Measurements from ENCODE around the gene NDUFA8.
A peak's percentile ranks its signal among the peaks of the same experiment; 100 is the strongest.

The NDUFA8 gene

GRCh38 chr9:122134822-122135528, 24.6 kb downstream of the NDUFA8 start:
- no peak for ATAC-seq

GRCh38 chr9:122133984-122134535, 25.5 kb downstream of the NDUFA8 start:
- no peak for ATAC-seq

DNA sequence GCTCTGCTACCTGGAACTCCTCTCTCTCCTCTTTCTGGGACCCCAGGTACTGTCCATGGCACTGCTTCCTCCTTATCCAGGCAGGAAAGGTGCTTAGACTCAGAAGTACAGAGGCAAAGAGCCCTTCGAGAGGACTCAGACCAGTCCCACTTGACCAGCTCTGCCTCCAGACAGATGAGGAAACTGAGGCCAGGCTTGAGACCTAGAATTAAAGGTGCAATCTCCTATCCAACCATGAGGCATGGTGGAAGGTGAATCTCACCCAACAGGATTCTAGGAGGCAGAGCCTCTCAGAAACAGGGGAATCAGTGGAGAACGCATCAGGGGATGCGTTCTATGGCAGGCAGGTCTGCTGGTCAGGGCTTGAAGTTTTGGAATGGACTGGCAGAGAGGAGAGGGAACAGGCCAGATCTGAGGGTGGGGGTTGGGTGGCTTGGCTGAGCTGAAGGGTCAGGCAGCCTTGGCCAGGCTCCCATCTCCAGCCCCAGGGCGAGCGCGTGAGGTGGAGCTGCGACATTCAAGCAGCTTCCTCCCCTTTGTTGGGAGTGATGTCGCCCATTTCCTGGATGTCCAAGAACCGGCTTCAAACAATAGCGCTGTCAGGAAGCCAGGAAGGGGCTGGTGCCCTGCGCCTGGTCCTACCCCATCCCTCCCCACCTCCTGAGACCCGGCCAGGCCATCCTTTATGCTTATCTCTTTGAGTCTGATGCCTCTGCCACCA, 26.2 kb downstream of the NDUFA8 start:
- ATAC-seq: no peak

DNA sequence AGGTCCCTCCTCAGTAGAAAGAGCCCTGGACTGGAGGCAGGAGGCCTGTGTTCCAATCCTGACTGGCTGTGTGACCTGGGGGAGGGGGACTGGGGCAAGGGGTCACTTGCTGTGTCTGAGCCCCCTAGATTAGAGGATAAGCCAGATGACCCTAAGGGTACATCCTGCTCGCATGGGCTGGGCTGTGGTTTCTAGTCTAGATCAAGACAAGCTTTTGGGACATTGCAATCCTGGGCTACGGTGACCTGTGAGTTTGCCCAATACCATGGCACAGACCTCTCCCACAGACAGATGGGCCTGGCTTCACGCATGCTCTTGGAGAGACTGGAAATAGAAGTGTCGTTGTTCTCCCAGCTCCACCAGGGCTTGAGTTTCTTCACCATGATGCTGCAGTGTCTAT, 27.0 kb downstream of the NDUFA8 start:
- ATAC-seq: no peak

- no peak for ATAC-seq
Measured at GRCh38 chr9:122131401-122132001, 28.1 kb downstream of the NDUFA8 start.

- no peak for ATAC-seq
Measured at GRCh38 chr9:122130837-122131236, 28.7 kb downstream of the NDUFA8 start.

DNA sequence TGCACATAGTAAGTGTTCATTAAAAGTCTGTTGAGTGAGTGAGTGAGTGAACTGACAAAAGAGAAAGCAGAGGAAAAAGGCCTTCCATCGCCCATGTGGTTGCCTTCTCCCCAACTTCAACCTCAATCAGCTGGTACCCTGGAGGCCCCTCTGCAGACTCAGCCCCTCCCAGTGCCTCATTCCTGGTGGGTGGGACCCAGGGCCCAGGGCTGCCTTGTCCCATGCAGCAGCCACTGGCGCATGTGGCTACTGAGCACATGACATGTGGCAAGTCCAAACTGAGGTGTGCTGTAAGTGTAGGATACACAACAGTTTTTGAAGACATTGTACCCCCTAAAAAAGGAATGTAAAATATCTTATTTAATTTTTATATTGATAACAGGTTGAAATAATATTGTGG, 29.6 kb downstream of the NDUFA8 start:
- ATAC-seq: no peak

- ATAC-seq: no peak
Measured at GRCh38 chr9:122128969-122129343, 30.6 kb downstream of the NDUFA8 start.

DNA sequence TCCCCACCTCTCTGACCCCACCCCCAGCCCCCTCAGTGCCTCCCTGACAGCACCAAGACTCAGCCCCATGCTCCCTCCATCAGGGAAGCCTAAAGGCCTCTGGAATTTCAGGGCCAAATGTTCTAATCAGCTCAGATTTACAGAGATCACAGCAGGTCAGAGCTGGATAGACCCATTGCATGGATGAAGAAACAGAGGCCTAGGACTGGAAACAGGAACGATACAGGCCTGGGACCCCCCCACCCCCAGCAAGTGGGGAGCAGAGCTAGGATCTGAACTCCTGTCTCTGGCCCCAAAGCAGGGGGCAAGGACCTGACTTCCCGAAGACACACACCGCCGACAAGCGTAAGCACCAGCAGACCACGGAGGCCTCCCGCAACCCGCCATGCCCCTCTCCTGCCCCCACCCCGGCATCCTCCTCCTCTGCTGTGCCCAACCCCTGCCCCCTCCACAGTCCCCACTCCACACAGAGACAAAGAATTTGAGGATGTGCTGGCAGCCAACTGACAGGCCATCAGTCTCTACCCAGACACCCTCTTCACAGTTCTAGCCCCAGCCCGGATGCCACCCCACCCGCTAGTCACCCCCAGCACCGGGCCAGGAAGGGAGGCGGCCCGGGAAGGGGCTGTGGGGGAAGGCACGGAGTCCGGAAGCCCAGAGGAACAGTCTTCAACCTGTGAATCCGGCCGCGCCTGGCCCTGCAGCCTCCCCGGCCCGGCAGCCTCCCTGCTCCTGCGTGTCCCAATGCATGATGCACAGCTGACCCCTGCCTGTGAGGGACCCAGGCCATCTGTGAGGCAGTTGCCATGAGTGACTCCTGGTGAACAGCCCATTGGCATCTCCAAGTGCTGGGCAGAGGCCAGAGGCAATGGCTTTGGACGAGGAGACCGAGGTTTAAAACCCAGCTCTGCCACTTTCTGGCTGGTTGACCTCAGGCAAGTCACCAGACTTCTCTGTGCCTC, 31.3 kb downstream of the NDUFA8 start:
- ATAC-seq: no peak

- no peak for ATAC-seq
Measured at GRCh38 chr9:122127396-122127798, 32.2 kb downstream of the NDUFA8 start.

DNA sequence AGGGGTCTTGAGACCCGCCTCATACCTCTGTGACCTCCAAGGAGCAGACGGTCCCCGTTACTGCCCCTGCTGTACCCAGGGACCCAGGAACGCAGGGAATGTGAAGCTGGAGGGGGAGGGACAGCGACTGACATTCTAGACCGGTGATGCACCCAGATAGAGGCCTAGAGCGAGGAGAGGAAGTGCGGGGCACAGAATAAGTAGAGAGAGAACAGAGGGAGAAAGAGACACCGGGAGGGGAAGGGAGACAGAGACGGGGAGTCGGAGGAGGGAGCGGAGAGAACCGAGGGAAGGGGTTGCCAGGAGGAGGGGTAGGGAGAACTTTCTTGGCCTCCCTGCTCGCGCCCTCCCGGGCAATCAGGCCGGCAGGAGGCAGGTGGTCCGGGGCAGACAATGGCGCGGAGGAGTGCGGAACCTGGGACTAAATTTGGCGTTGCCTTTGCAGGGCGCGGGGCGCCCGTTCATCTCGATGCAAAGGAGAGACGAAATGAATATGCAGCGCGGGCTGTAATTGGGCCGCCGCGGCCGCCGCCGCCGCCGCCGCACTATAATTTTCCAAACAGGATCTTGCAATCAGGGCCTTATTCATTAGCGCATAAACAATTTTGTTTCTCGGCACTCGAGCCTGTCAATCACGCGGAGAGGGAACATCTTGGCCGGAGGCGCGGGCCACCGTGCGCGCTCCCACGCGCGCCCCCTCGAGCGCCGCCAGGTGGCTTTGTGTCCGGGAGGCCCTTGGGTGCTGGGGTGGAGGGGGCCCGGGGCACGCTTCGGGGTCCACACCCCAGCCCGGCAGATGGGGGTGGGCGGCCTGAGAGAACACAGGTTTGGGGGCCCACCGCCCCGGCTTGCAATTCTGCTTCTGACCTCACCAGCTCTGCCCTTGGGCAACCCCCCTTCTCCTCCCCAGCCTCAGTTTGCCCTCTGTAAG, 33.0 kb downstream of the NDUFA8 start:
- no peak for ATAC-seq

GRCh38 chr9:122125509-122126330, 33.9 kb downstream of the NDUFA8 start:
- no peak for ATAC-seq

DNA sequence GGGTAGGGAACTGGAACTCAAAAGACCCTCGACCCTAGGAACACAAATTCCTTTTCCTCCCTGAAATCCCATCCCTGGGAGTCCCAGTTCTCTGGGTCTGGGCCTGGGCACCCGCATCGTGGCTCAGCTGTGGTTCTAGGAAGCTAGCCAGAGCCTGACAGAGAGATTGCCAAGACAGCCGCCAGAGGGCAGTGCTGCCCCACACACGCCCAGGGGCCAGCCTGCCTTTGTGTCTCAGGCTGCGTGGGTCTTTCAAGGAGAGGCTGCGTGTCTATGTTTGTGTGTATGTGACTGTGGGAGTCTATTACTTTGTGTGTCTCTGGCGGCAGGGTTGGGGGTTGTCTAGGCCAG, 34.4 kb downstream of the NDUFA8 start:
- peak; percentile 75 to 87 for ATAC-seq

GRCh38 chr9:122124528-122124927, 35.1 kb downstream of the NDUFA8 start:
- ATAC-seq: no peak

GRCh38 chr9:122124048-122124447, 35.5 kb downstream of the NDUFA8 start:
- no peak for ATAC-seq

DNA sequence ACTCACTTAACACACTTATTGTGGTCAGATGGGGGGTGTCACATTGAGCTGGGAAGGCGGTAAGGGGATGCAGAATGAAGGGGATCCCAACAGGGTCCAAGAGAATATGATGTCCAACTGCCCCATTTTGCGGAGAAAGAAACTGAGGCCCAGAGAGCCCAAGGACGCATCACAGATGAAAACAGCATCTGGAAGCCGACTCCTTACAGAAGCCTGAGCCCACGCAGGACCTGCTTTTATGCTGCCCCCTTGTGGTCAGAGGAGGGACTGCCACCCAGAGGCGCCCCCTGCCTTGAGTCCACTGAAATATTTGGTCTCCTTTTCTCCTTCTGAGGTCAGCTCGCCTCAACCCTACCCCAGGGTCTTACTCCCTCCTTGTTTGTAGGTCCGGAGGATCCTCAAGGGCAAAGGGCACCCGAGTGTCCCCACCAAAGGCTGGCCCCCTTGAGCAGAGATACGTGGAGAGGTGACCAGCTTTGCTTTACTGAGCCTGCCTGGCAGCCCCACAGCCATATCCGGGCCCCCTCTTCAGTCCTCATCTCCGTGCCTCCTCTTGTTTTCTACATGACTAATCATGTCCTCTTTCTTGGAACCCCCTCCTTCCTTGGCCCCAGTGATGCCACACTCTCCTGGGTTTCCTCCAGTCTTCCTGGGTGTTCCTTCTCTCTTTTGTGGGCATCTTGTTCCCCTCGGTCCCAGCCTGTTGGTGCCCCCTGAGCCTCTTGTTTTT, 36.5 kb downstream of the NDUFA8 start:
- ATAC-seq: peak in 1 of 2 donors; percentile 45

GRCh38 chr9:122122468-122122867, 37.1 kb downstream of the NDUFA8 start:
- ATAC-seq: no peak

DNA sequence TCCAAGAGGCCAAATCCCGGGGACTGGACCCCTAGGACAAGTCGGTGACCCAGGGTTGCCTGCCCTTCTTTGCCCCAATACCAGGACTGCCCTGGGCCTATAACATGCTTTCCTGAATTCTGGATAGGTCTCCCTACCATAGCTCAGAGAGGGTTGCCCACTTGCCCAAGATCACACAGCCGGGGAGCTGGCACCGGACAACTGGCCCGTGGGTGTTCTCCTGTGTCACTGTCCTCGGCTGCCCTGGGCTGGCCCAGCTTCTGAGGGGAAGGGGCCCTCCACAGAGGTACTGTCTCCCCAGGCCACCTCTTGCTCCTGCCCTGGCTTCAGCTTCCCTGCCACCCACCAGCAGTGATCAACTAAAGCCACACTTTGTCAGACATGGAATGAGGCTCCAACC, 37.6 kb downstream of the NDUFA8 start:
- no peak for ATAC-seq

- ATAC-seq: no peak
Measured at GRCh38 chr9:122121391-122121790, 38.2 kb downstream of the NDUFA8 start.

Measured in activated CD4-positive, CD25-positive, alpha-beta regulatory T cell treated with anti-CD3 and anti-CD28 coated beads, Interleukin-2, amount 50 U/mL, for 24 hours (primary cell).